Upper lobe of left lung (tissue), 6 donors: ENCODE results near the gene KIAA1614. TPM values are rescaled to one million over a fixed set of nuclear protein-coding genes. Genes with fewer than 3 reads are reported as not detected.
"Not testable (repeated sequence)": the region's sequence is repeated elsewhere in the genome, so short reads cannot be mapped to it uniquely, and the experiment has no call there.

ENCODE experiments used
- ATAC-seq, 2 donors: fragments of 200-7000 bp; cut with Tn5 transposase; one replicate each; pipeline ENCODE4 v1.9.1; 2022; ENCODE audit warnings: mild to moderate bottlenecking in 2 of 2, moderate library complexity in 2 of 2; ENCODE audit not compliant: low FRiP score in 2 of 2
- DNase-seq, 2 donors: peaks; one replicate each; pipeline ENCODE4 v3.0.0-alpha.2; 2019 to 2020
- H3K27ac ChIP-seq, 4 donors: fragments of 200-600 bp; sonication (generic); one replicate each; pipeline ENCODE4 v1.5.1; 2016 to 2019
- H3K27me3 ChIP-seq, 4 donors: fragments of 200-600 bp; sonication (generic); one replicate each; pipeline ENCODE4 v1.5.1; 2017 to 2019
- H3K36me3 ChIP-seq, 4 donors: fragments of 200-600 bp; sonication (generic); one replicate each; pipeline ENCODE4 v1.5.1; 2016 to 2019
- H3K4me1 ChIP-seq, 4 donors: fragments of 200-600 bp; sonication (generic); one replicate each; pipeline ENCODE4 v1.5.1; 2018 to 2019
- H3K4me3 ChIP-seq, 4 donors: fragments of 200-600 bp; sonication (generic); one replicate each; pipeline ENCODE4 v1.5.1; 2017 to 2019; ENCODE audit warnings: mild to moderate bottlenecking in 2 of 4, moderate library complexity in 1 of 4
- H3K9me3 ChIP-seq, 4 donors: fragments of 200-600 bp; sonication (generic); one replicate each; pipeline ENCODE4 v1.5.1; 2018 to 2019
- CTCF ChIP-seq, 6 experiments: fragments of 450-650 bp in 4 of 6; fragments of 200-600 bp in 2 of 6; sonication (generic) in 2 of 6; IDR thresholded peaks; one replicate each; pipeline ENCODE4 v1.5.1; 2016 to 2019; ENCODE audit warnings: antibody characterized with exemption in 6 of 6
- EP300 ChIP-seq, 4 donors: sonication (generic); formaldehyde crosslinking; IDR thresholded peaks; one replicate each; pipeline ENCODE4 v1.5.1; 2017; ENCODE audit warnings: antibody characterized with exemption in 4 of 4, control low read depth in 2 of 4
- POLR2A ChIP-seq, 4 donors: fragments of 450-650 bp; IDR thresholded peaks; one replicate each; pipeline ENCODE4 v1.5.1; 2016 to 2017; ENCODE audit warnings: antibody characterized with exemption in 4 of 4, mild to moderate bottlenecking in 2 of 4
- POLR2AphosphoS5 ChIP-seq, 2 donors: sonication (generic); formaldehyde crosslinking; IDR thresholded peaks; one replicate each; pipeline ENCODE4 v1.5.1; 2017; ENCODE audit warnings: antibody characterized with exemption in 2 of 2
- WGBS, 2 donors: methylation state at CpG; one replicate each; pipeline ENCODE4 v1.1.5; 2017 to 2018; 5-methylcytosine and 5-hydroxymethylcytosine counted together
- total RNA-seq, 6 donors: library from RNA; depleted of rRNA in 4 of 6; stranded (reverse); fragments of >200 nt in 4 of 6; gene quantifications; one replicate each; pipeline versions ENCODE4 v1.1.0 to v1.2.1, GENCODE V29; 2016 to 2021
- donor health status: DM: no; HTN: no; CAD: no; lungs with moderate emphysema.
- donor health status: DM: no; HTN: yes; CAD: no; lungs with severe emphysema.

Gene KIAA1614
- total RNA-seq, 6 donors from 2014 or later: 0.79 to 11.9 (median 4.4) TPM

- H3K4me1 ChIP-seq: peaks cover 12 to 18% (median 14%) of the 10 kb centered on the region in 4 donors
- TF ChIP-seq CTCF (IDR thresholded peaks at IDR 0.05) (no peak), EP300 (IDR thresholded peaks at IDR 0.05) (no peak), POLR2AphosphoS5 (IDR thresholded peaks at IDR 0.05) (no peak), POLR2A (IDR thresholded peaks at IDR 0.05) (no peak)
- H3K27ac ChIP-seq: peak overlapping the region in 2 of 4 donors; percentile 59 to 77
- peak overlapping the region in 2 of 4 donors; percentile 59 to 74 for H3K4me3 ChIP-seq
- DNase-seq: no peak
- H3K9me3 ChIP-seq: no peaks in the 10 kb centered on the region
- peaks cover 0 to 8% (median 5%) of the 10 kb centered on the region in 4 donors for H3K36me3 ChIP-seq
- no peak for ATAC-seq
- no peaks in the 10 kb centered on the region for H3K27me3 ChIP-seq
- WGBS, 2 donors: 88 to 91% methylated on average over 9 to 10 of the region's 10 CpGs
Measured at GRCh38 chr1:180954801-180955165, 42.1 kb downstream of the KIAA1614 start.

GRCh38 chr1:180956028-180956640, 43.4 kb downstream of the KIAA1614 start:
- 93 to 95% methylated on average over 6 to 8 of the region's 8 CpGs for WGBS, 2 donors
- H3K36me3 ChIP-seq: peaks cover 0 to 6% (median 1%) of the 10 kb centered on the region in 4 donors
- H3K9me3 ChIP-seq: no peaks in the 10 kb centered on the region
- DNase-seq (peak in 1 of 2 donors; percentile 40), ATAC-seq (no peak)
- H3K27me3 ChIP-seq: no peaks in the 10 kb centered on the region
- no peak for TF ChIP-seq EP300 (IDR thresholded peaks at IDR 0.05)
- TF ChIP-seq CTCF (IDR thresholded peaks at IDR 0.05): no peak
- TF ChIP-seq POLR2A (IDR thresholded peaks at IDR 0.05): no peak
- TF ChIP-seq POLR2AphosphoS5 (IDR thresholded peaks at IDR 0.05): no peak
- H3K4me1 ChIP-seq: peaks cover 12 to 18% (median 14%) of the 10 kb centered on the region in 4 donors
- no peak overlapping the region for H3K27ac ChIP-seq
- H3K4me3 ChIP-seq: no peak overlapping the region

- 78 to 98% methylated on average over 4 to 5 of the region's 5 CpGs for WGBS, 2 donors
- not testable (repeated sequence) for H3K27ac ChIP-seq, H3K4me1 ChIP-seq, H3K27me3 ChIP-seq, ATAC-seq, H3K9me3 ChIP-seq, H3K36me3 ChIP-seq, H3K4me3 ChIP-seq
- DNase-seq: peak in 1 of 2 donors; percentile 20
Measured at GRCh38 chr1:180959620-180960019, 46.9 kb downstream of the KIAA1614 start.

GRCh38 chr1:180961622-180962021, 48.9 kb downstream of the KIAA1614 start:
- Histone ChIP-seq H3K27ac (no peak overlapping the region), H3K4me3 (no peak overlapping the region)
- ATAC-seq: no peak

GRCh38 chr1:180962178-180962577, 49.5 kb downstream of the KIAA1614 start:
- ATAC-seq (no peak), DNase-seq (no peak)
- Histone ChIP-seq H3K4me1 (no peaks in the 10 kb centered on the region), H3K4me3 (no peak overlapping the region), H3K27ac (no peak overlapping the region), H3K9me3 (no peaks in the 10 kb centered on the region), H3K27me3 (no peaks in the 10 kb centered on the region), H3K36me3 (peaks cover 0 to 8% (median 5%) of the 10 kb centered on the region in 4 donors)
- no peak for TF ChIP-seq POLR2AphosphoS5 (IDR thresholded peaks at IDR 0.05)
- 86 to 89% methylated on average over 4 of the region's 4 CpGs for WGBS, 2 donors

More at GRCh38 chr1:180961622-180962021, 48.9 kb downstream of the KIAA1614 start:
- peaks cover 0 to 6% (median 5%) of the 10 kb centered on the region in 4 donors for H3K36me3 ChIP-seq
- no peaks in the 10 kb centered on the region for H3K27me3 ChIP-seq
- no peak for DNase-seq
- TF ChIP-seq POLR2A (IDR thresholded peaks at IDR 0.05) (no peak), CTCF (IDR thresholded peaks at IDR 0.05) (no peak), POLR2AphosphoS5 (IDR thresholded peaks at IDR 0.05) (no peak), EP300 (IDR thresholded peaks at IDR 0.05) (no peak)
- no peaks in the 10 kb centered on the region for H3K4me1 ChIP-seq
- no peaks in the 10 kb centered on the region for H3K9me3 ChIP-seq
- WGBS, 2 donors: 84 to 87% methylated on average over 4 of the region's 4 CpGs

GRCh38 chr1:180964056-180964455, 51.4 kb downstream of the KIAA1614 start:
- H3K27ac ChIP-seq: no peak overlapping the region
- peaks cover 0 to 11% (median 5%) of the 10 kb centered on the region in 4 donors for H3K36me3 ChIP-seq
- no peak for TF ChIP-seq EP300 (IDR thresholded peaks at IDR 0.05)
- no peak for TF ChIP-seq CTCF (IDR thresholded peaks at IDR 0.05)
- no peak for TF ChIP-seq POLR2AphosphoS5 (IDR thresholded peaks at IDR 0.05)
- TF ChIP-seq POLR2A (IDR thresholded peaks at IDR 0.05): no peak
- DNase-seq: no peak
- no peak overlapping the region for H3K4me3 ChIP-seq
- WGBS, 2 donors: 89 to 94% methylated on average over 10 of the region's 10 CpGs
- ATAC-seq: no peak
- no peaks in the 10 kb centered on the region for H3K27me3 ChIP-seq
- H3K9me3 ChIP-seq: no peaks in the 10 kb centered on the region
- no peaks in the 10 kb centered on the region for H3K4me1 ChIP-seq
